HFF-Myc (cell line): ENCODE data around the gene DMWD.
"Not testable (repeated sequence)": the region's sequence is repeated elsewhere in the genome, so short reads cannot be mapped to it uniquely, and the experiment has no call there.

Source experiments
- DNase-seq: peaks from one replicate; pipeline ENCODE4 v3.0.0-alpha.2; 2011; ENCODE audit warnings: low read depth; ENCODE audit errors: extremely low read depth
- H3K4me3 ChIP-seq: replicated peaks from 2 replicates; pipeline ENCODE4 v1.5.1; 2011; ENCODE audit warnings: low read depth, mild to moderate bottlenecking, control low read depth, low read length
- TF ChIP-seq, protein P1 (sequence below): IDR thresholded peaks from 2 replicates; pipeline ENCODE4 v1.5.1; 2012; ENCODE audit warnings: mild to moderate bottlenecking, low read depth, low read length, control low read depth; ENCODE audit errors: missing control alignments

The DMWD gene

DNA sequence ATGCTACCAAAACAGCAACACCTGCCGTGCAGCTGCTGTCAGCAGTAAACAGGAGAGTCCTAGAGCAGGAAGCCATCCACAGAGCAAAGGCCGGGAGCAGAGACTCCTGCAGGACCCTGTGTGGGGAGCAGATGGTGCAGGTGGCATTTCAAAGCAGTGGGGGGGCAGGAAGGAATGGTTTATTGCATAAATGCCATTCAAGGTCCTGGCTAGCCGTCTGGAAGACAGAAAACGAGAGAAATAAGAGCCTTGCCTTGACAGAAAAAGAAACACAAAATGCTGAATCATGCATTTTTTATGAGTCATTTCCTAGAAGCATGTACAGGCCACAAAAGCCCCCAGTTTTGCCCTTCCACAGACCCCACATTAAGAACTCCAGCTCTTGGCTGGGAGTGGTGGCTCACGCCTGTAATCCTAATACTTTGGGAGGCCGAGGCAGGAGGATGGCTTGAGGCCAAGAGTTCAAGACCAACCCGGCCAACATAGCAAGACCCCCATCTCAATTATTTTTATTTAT is 17.1 kb upstream of the DMWD start:
- H3K4me3 ChIP-seq = no peak overlapping the region
- DNase-seq = peak; percentile 92
- TF ChIP-seq, protein P1, sequence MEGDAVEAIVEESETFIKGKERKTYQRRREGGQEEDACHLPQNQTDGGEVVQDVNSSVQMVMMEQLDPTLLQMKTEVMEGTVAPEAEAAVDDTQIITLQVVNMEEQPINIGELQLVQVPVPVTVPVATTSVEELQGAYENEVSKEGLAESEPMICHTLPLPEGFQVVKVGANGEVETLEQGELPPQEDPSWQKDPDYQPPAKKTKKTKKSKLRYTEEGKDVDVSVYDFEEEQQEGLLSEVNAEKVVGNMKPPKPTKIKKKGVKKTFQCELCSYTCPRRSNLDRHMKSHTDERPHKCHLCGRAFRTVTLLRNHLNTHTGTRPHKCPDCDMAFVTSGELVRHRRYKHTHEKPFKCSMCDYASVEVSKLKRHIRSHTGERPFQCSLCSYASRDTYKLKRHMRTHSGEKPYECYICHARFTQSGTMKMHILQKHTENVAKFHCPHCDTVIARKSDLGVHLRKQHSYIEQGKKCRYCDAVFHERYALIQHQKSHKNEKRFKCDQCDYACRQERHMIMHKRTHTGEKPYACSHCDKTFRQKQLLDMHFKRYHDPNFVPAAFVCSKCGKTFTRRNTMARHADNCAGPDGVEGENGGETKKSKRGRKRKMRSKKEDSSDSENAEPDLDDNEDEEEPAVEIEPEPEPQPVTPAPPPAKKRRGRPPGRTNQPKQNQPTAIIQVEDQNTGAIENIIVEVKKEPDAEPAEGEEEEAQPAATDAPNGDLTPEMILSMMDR = no peak

DNA sequence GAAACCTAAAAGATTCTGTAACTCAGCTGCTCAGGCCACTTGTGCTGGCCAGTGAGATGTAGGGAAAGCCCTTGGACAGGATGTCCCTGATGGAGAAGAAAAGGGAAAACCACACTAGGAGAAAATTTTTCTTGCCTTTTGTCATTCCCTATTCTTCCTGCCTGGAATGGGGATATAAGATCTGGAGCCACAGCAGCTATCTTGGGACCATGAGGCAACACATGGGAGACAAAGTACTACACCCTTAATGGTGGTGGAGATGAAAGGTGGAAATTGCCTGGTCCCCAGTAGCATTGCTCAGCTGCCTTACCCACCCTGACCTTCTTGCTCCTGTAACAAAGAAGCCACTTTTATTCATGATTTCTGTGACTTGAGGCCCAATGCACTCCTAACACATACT is 13.1 kb upstream of the DMWD start:
- no peak overlapping the region for H3K4me3 ChIP-seq
- TF ChIP-seq, protein P1 = no peak
- no peak for DNase-seq

DNA sequence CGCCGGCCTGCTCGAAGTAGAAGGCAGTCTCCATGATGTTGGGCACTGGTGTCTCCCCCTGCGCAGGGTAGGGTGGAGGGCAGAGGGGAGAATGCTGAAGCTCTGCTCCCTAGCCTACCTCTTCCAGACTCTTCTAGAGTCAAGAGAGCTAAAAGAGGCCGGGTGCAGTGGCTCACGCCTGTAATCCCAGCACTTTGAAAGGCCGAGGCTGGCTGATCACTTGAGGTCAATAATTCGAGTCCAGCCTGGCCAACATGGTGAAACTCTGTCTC is 12.2 kb upstream of the DMWD start:
- no peak for DNase-seq
- TF ChIP-seq, protein P1 = no peak
- H3K4me3 ChIP-seq = no peak overlapping the region

DNA sequence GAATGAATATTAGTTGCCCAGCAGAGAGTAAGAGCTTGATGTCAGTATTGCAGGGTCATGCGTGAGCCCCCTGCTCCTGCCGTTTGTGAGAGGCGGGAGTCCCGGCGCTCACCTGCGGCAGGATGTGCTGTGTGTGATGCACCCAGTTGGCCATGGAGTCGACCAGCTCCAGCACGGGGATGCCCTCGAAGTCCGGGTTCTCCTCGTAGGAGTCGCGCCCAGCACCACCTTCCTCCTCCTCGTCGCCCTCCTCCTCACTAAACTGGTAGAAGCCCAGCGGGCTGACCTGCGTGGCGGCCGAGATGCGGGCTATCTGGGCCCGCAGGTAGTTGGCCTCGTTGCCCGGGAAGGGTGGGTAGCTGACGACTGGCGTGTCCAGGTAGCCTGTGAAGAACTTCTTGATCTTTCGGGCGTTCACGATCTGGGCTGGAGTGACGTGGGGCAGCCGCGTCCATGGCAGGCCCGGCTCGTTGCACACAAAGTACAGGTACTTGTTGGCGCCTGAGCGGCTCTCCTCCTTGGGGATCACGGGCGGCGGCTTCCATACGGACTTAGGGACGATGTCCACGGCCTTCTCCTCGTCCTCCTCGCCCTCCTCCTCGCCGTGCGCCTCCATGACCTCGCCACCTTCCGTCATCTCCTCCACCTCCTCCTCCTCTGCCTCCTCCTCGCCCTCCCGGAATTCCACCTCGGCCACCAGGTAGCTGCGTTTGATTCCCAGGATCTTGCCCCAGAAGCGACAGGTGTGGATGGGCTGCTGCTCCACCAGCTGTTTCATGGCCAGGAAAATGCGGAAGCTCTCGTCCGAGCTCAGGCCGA is 11.7 kb upstream of the DMWD start:
- DNase-seq = no peak
- H3K4me3 ChIP-seq = no peak overlapping the region

DNA sequence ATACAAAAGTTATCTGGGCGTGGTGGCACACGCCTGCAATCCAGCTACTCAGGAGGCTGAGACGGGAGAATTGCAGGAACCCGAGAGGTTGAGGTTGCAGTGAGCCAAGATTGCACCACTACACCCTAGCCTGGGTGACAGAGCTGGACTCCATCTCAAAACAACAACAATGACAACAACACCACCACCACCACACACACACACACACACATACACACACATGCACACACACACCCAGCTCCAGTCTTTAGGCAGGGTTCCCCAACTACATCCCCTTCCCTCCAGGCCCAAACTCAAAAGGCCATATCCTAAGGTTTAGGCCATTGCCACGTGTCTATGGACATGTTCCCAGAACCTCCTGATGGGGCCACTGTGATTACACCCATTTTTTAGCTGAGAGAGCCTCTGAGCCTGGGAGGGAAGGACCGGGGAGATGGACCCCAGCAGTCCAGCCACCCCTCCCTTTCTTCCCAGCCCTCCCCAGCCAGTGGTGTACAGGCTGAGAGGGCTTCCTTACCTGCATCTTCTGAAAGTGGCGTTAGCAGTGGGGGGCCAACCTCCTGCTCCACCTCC is 9.0 kb upstream of the DMWD start:
- TF ChIP-seq, protein P1 = no peak
- H3K4me3 ChIP-seq = no peak overlapping the region
- DNase-seq = no peak

More for the DNA sequence above, 11.7 kb upstream of the DMWD start:
- TF ChIP-seq, protein P1 = no peak

DNA sequence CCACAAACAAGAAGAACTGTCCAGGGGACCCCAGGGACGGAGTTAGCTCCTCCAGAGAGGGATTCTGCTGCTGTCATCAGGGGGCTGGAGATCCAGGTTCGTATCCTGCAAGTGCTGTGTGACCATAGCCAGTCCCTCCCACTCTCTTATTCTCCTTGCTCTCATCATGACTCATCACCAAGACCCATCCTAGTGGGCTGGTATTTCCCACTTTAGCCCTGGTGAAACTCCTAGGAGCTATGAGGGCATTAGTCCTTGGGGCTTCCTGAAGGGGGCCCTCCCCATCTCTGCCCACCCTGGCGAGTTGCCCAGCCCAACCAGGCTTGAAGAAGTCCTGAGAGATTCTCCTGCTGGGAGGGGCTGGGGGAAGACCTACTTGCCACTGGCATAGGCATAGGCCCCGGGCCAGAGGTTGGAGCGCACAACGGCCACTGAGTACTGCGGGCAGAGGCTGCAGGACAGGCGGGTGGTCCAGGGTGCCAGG is 7.5 kb upstream of the DMWD start:
- TF ChIP-seq, protein P1 = no peak
- no peak for DNase-seq
- H3K4me3 ChIP-seq = no peak overlapping the region

DNA sequence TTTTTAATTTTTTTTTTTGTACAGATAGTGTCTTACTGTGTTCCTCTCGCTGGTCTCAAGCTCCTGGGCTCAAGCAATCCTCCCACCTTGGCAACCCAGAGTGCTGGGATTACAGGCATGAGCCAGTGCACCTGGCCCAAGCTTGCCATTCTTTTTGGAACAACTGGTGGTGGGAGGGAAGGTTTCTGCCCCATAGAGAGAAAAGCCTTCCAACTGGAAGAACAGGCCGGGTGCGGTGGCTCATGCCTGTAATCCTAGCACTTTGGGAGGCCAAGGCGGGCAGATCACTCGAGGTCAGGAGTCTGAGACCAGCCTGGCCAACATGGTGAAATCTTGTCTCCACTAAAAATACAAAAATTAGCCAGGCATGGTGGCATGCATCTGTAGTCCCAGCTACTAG is 6.9 kb upstream of the DMWD start:
- DNase-seq, H3K4me3 ChIP-seq: not testable (repeated sequence)
